ENCODE data around the gene CYP4F2. TPM values are rescaled to one million over a fixed set of nuclear protein-coding genes. Genes with fewer than 3 reads are reported as not detected.

Gene CYP4F2
- total and polyA plus RNA-seq, 2 donors (not counting 3 experiments of a cell fraction or from before 2014, with no cell fraction given) = not detected

DNA sequence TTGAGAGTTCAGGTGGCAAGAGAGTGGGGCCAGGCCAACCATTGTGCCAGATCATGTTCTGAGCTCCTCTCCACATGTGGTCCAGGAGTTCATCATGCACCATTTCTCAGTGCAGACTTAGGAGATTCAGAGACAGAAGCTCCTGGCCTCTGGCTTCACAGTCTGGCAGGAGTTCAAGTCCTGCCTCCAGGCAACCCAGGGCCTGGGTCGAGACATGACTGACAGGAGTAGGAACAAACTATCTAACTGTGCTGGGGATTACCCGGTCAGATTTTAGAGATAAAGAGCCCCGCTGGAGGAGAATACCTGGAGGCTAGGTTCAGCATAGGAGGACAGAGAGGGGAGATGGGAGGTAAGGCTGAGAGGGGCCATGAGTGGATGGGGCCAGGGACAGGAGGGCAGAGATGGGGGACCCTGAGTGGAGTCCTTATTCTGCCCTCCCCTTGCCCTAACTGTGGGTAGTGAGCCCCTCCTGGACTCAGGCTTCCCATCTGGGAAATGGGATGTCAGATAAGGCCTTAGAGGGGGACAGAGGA is 37.4 kb upstream of the CYP4F2 start:
- no peak overlapping the region for H3K4me3 ChIP-seq (replicated peaks in 1 of 3; ENCODE audit: insufficient read depth in 1 of 3, low read depth in 1 of 3, low read length in 3 of 3)
- TF ChIP-seq, protein P1, sequence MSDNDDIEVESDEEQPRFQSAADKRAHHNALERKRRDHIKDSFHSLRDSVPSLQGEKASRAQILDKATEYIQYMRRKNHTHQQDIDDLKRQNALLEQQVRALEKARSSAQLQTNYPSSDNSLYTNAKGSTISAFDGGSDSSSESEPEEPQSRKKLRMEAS (IDR thresholded peaks at IDR 0.05; ENCODE audit: insufficient read depth, insufficient read length) = no peak
- TF ChIP-seq POLR2AphosphoS5 (IDR thresholded peaks at IDR 0.05; ENCODE audit: insufficient read depth, low read depth, low read length) = no peak
- TF ChIP-seq MYC (IDR thresholded peaks at IDR 0.05; ENCODE audit: low read depth, low read length) = no peak
- TF ChIP-seq, protein P2, sequence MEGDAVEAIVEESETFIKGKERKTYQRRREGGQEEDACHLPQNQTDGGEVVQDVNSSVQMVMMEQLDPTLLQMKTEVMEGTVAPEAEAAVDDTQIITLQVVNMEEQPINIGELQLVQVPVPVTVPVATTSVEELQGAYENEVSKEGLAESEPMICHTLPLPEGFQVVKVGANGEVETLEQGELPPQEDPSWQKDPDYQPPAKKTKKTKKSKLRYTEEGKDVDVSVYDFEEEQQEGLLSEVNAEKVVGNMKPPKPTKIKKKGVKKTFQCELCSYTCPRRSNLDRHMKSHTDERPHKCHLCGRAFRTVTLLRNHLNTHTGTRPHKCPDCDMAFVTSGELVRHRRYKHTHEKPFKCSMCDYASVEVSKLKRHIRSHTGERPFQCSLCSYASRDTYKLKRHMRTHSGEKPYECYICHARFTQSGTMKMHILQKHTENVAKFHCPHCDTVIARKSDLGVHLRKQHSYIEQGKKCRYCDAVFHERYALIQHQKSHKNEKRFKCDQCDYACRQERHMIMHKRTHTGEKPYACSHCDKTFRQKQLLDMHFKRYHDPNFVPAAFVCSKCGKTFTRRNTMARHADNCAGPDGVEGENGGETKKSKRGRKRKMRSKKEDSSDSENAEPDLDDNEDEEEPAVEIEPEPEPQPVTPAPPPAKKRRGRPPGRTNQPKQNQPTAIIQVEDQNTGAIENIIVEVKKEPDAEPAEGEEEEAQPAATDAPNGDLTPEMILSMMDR (IDR thresholded peaks at IDR 0.05; ENCODE audit: extremely low read depth in 1 of 2, insufficient read depth in 1 of 2, low read depth in 1 of 2, low read length in 2 of 2) = no peak
- TF ChIP-seq EZH2 (IDR thresholded peaks at IDR 0.05; ENCODE audit: borderline replicate concordance, low read depth, low read length, severe bottlenecking) = no peak
- no peak overlapping the region for H3K4me2 ChIP-seq (ENCODE audit: insufficient read depth, low read length)
- H3K9ac ChIP-seq (replicated peaks; ENCODE audit: extremely low read depth, insufficient read depth, low read length) = no peak overlapping the region
- POLR2A ChIA-PET = no interaction called here
- H2AFZ ChIP-seq (ENCODE audit: low read depth, low read length) = no peak overlapping the region
- H3K36me3 ChIP-seq (ENCODE audit: control insufficient read depth in 2 of 2, extremely low read depth in 1 of 2, insufficient read depth in 2 of 2, low read length in 2 of 2) = no peaks in the 10 kb centered on the region
- no TSS peak for BruUV-seq (replicated peaks)
- no peaks in the 10 kb centered on the region for H3K79me2 ChIP-seq (ENCODE audit: control insufficient read depth, insufficient read depth, low read length)
- DNase-seq (ENCODE audit: low read depth, low spot score) = no peak
- H3K4me1 ChIP-seq (ENCODE audit: control insufficient read depth, extremely low read depth, insufficient read depth, low read length) = no peaks in the 10 kb centered on the region
- intact Hi-C loops (cut with micrococcal nuclease) (no loop called here), dilution Hi-C loops (cut with MboI; ENCODE audit: extremely low pct_ligation_motif_present, low sequenced_read_pairs) (no loop called here)
- H3K27ac ChIP-seq (ENCODE audit: insufficient read depth, low read depth, low read length) = no peak overlapping the region
- FAIRE-seq = no peak
- peaks cover 0 to 6% of the 10 kb centered on the region in 2 experiments for H3K27me3 ChIP-seq (ENCODE audit: control insufficient read depth in 2 of 2, insufficient read depth in 2 of 2, low read length in 2 of 2)
- no peaks in the 10 kb centered on the region for H3K9me1 ChIP-seq (replicated peaks; ENCODE audit: control insufficient read depth, extremely low read depth, insufficient read depth, low read length)
- no peaks in the 10 kb centered on the region for H4K20me1 ChIP-seq (replicated peaks; ENCODE audit: control insufficient read depth, extremely low read depth, insufficient read depth, low read length)
- H3K9me3 ChIP-seq (replicated peaks; ENCODE audit: control insufficient read depth, insufficient read depth, low read length) = no peaks in the 10 kb centered on the region
- CTCF ChIA-PET = no interaction called here

Data from endothelial cell of umbilical vein (primary cell).